GM23338 (cell line): ENCODE measurements around the gene HES4. TPM values are rescaled to one million over a fixed set of nuclear protein-coding genes. Genes with fewer than 3 reads are reported as not detected.

ENCODE experiments used
- ATAC-seq: fragments of 200-7000 bp; cut with Tn5 transposase; 3 replicates; pipeline ENCODE4 v1.9.1; 2020
- DNase-seq: peaks from one replicate; pipeline ENCODE4 v3.0.0-alpha.2; 2015; ENCODE audit warnings: low spot score
- H2AFZ ChIP-seq: fragments of 200-600 bp; sonication (generic); 2 replicates; pipeline ENCODE4 v1.8.0; 2016; ENCODE audit warnings: antibody characterized with exemption, mild to moderate bottlenecking, moderate library complexity
- H3F3A ChIP-seq: fragments of 200-600 bp; sonication (generic); replicated peaks from 2 replicates; pipeline ENCODE4 v1.8.0; 2017; ENCODE audit warnings: antibody characterized with exemption, mixed run types, low read depth
- H3K27ac ChIP-seq: fragments of 200-600 bp; sonication (generic); 2 replicates; pipeline ENCODE4 v1.6.1; 2016; ENCODE audit warnings: low read depth
- H3K27me3 ChIP-seq: fragments of 200-600 bp; sonication (generic); 2 replicates; pipeline ENCODE4 v1.8.0; 2016; ENCODE audit warnings: mild to moderate bottlenecking, mixed run types, moderate library complexity; ENCODE audit not compliant: insufficient read depth
- H3K36me3 ChIP-seq: fragments of 200-600 bp; sonication (generic); 2 replicates; pipeline ENCODE4 v1.8.0; 2016; ENCODE audit warnings: mild to moderate bottlenecking; ENCODE audit not compliant: insufficient read depth
- H3K4me1 ChIP-seq: fragments of 200-600 bp; sonication (generic); 2 replicates; pipeline ENCODE4 v1.8.0; 2016; ENCODE audit warnings: mild to moderate bottlenecking, moderate library complexity; ENCODE audit not compliant: insufficient read depth
- H3K4me2 ChIP-seq: fragments of 200-600 bp; sonication (generic); 2 replicates; pipeline ENCODE4 v1.7.1; 2017; ENCODE audit warnings: mixed run types
- H3K4me3 ChIP-seq: fragments of 200-600 bp; sonication (generic); 2 replicates; pipeline ENCODE4 v1.6.1; 2016; ENCODE audit warnings: mixed run types
- H3K79me2 ChIP-seq: fragments of 200-600 bp; sonication (generic); replicated peaks from 2 replicates; pipeline ENCODE4 v1.8.0; 2017; ENCODE audit warnings: mild to moderate bottlenecking; ENCODE audit not compliant: insufficient read depth
- H3K9me2 ChIP-seq: fragments of 200-600 bp; sonication (generic); 2 replicates; pipeline ENCODE4 v1.8.0; 2017; ENCODE audit not compliant: insufficient read depth
- H4K20me1 ChIP-seq: fragments of 200-600 bp; sonication (generic); replicated peaks from 2 replicates; pipeline ENCODE4 v1.8.0; 2017; ENCODE audit warnings: mild to moderate bottlenecking; ENCODE audit not compliant: insufficient read depth
- H3K27ac Mint-ChIP-seq: 2 replicates; pipeline ENCODE4 v1.8.0; 2020; ENCODE audit warnings: inconsistent platforms, mild to moderate bottlenecking, moderate library complexity, mixed read lengths
- H3K27me3 Mint-ChIP-seq: 3 replicates; pipeline ENCODE4 v1.8.0; 2022; ENCODE audit warnings: low read depth, mild to moderate bottlenecking, moderate library complexity, mixed read lengths, inconsistent platforms; ENCODE audit not compliant: insufficient read depth, poor library complexity
- H3K36me3 Mint-ChIP-seq: 3 replicates; pipeline ENCODE4 v1.8.0; 2021; ENCODE audit warnings: low read depth, mild to moderate bottlenecking, inconsistent platforms, moderate library complexity, mixed read lengths
- H3K4me1 Mint-ChIP-seq: 3 replicates; pipeline ENCODE4 v1.8.0; 2020; ENCODE audit warnings: mild to moderate bottlenecking, inconsistent platforms, mixed read lengths
- H3K4me3 Mint-ChIP-seq: 3 replicates; pipeline ENCODE4 v1.8.0; 2021; ENCODE audit warnings: moderate library complexity, mild to moderate bottlenecking, inconsistent platforms, mixed read lengths
- H3K9me3 Mint-ChIP-seq: 3 replicates; pipeline ENCODE4 v1.8.0; 2020; ENCODE audit warnings: moderate library complexity, mild to moderate bottlenecking, inconsistent platforms, mixed read lengths
- CTCF ChIP-seq, 2 experiments: fragments of 200-600 bp in 1 of 2; sonication (generic) in 1 of 2; conservative IDR thresholded peaks; 2 replicates each; pipeline versions ENCODE4 v1.5.1 to v1.6.1; 2016 to 2017; ENCODE audit warnings: antibody characterized with exemption in 2 of 2, low read depth in 2 of 2, mild to moderate bottlenecking in 2 of 2, moderate library complexity in 1 of 2
- ETS1 ChIP-seq: IDR thresholded peaks from 2 replicates; pipeline ENCODE4 v1.6.1; 2016; ENCODE audit warnings: antibody characterized with exemption
- EZH2 ChIP-seq: fragments of 200-600 bp; sonication (generic); IDR thresholded peaks from one replicate; pipeline ENCODE4 v1.8.0; 2017; ENCODE audit warnings: antibody characterized with exemption, mild to moderate bottlenecking, low read depth; ENCODE audit not compliant: unreplicated experiment
- EZH2phosphoT487 ChIP-seq: fragments of 200-600 bp; sonication (generic); IDR thresholded peaks from one replicate; pipeline ENCODE4 v1.8.1; 2018; ENCODE audit warnings: antibody characterized with exemption; ENCODE audit not compliant: unreplicated experiment
- REST ChIP-seq: IDR thresholded peaks from one replicate; pipeline ENCODE4 v1.6.1; 2018; ENCODE audit warnings: antibody characterized with exemption; ENCODE audit not compliant: unreplicated experiment
- ZNF114 ChIP-seq: fragments of 250-450 bp; sonication (Bioruptor Pico); IDR thresholded peaks from 2 replicates; pipeline ENCODE4 v1.5.0; 2020; ENCODE audit warnings: mild to moderate bottlenecking, moderate library complexity
- ZNF331 ChIP-seq: fragments of 250-450 bp; sonication (Bioruptor Pico); IDR thresholded peaks from 2 replicates; pipeline ENCODE4 v1.5.0; 2020; ENCODE audit warnings: low read depth, mild to moderate bottlenecking, moderate library complexity
- polyA plus RNA-seq: library from polyadenylated mRNA; unstranded; fragments of >200 nt; fragmentation: Nextera tagmentation; extraction: Ambion mirVana; gene quantifications from 2 replicates; pipeline ENCODE4 v1.2.1, GENCODE V29; 2016
- total RNA-seq: library from RNA; depleted of rRNA; stranded (reverse); fragments of >200 nt; shearing (Covaris generic); gene quantifications from 2 replicates; pipeline ENCODE4 v1.2.3, GENCODE V29; 2014

The HES4 gene
- total and polyA plus RNA-seq, 2 experiments from 2014 or later, result 2.3 to 6.7 TPM

GRCh38 chr1:979744-980072, 20.2 kb downstream of the HES4 start:
- no peak overlapping the region for H2AFZ ChIP-seq
- peaks cover 10% of the 10 kb centered on the region for H3K27me3 ChIP-seq
- no peak overlapping the region for H3K27ac ChIP-seq
- H3K9me2 ChIP-seq, result no peaks in the 10 kb centered on the region
- TF ChIP-seq ZNF114 (CRISPR knock-in tag), result no peak
- H3K4me3 Mint-ChIP-seq, result no peak overlapping the region
- H3K9me3 Mint-ChIP-seq, result peaks cover 5% of the 10 kb centered on the region
- H3K27ac Mint-ChIP-seq, result no peak overlapping the region
- H3K36me3 ChIP-seq, result no peaks in the 10 kb centered on the region
- H3K27me3 Mint-ChIP-seq, result peaks cover 31% of the 10 kb centered on the region
- H3K4me2 ChIP-seq, result no peak overlapping the region
- no peaks in the 10 kb centered on the region for H3F3A ChIP-seq
- DNase-seq (no peak), ATAC-seq (no peak)
- H3K36me3 Mint-ChIP-seq, result peaks cover 5% of the 10 kb centered on the region
- no peaks in the 10 kb centered on the region; the same call in 1 of the 2 replicates for H3K4me1 ChIP-seq
- no peaks in the 10 kb centered on the region for H4K20me1 ChIP-seq
- H3K4me1 Mint-ChIP-seq, result peaks cover 4% of the 10 kb centered on the region
- H3K79me2 ChIP-seq, result no peaks in the 10 kb centered on the region
- H3K4me3 ChIP-seq, result no peak overlapping the region

GRCh38 chr1:978835-979743, 20.8 kb downstream of the HES4 start:
- no peak overlapping the region for H3K4me3 Mint-ChIP-seq
- Histone ChIP-seq H3K4me1 (no peaks in the 10 kb centered on the region; the same call in 1 of the 2 replicates), H3K27me3 (peaks cover 8% of the 10 kb centered on the region), H3K4me2 (no peak overlapping the region), H3K36me3 (no peaks in the 10 kb centered on the region), H2AFZ (no peak overlapping the region), H3K4me3 (no peak overlapping the region), H4K20me1 (no peaks in the 10 kb centered on the region), H3K9me2 (no peaks in the 10 kb centered on the region), H3F3A (no peaks in the 10 kb centered on the region), H3K79me2 (no peaks in the 10 kb centered on the region), H3K27ac (no peak overlapping the region)
- H3K4me1 Mint-ChIP-seq, result peaks cover 4% of the 10 kb centered on the region
- TF ChIP-seq CTCF (conservative IDR thresholded peaks at IDR 0.05; ENCODE audit: low read depth in 2 of 2), result 0 out of 4 replicates have a peak, but pooled peaks of 1 of the 2 experiments have one; percentile 6
- TF ChIP-seq EZH2, result no peak
- ATAC-seq, result no peak
- H3K9me3 Mint-ChIP-seq, result peaks cover 5% of the 10 kb centered on the region
- H3K36me3 Mint-ChIP-seq, result peaks cover 5% of the 10 kb centered on the region
- H3K27ac Mint-ChIP-seq, result no peak overlapping the region
- no peak for DNase-seq
- peaks cover 29% of the 10 kb centered on the region for H3K27me3 Mint-ChIP-seq

- no peaks in the 10 kb centered on the region for H3F3A ChIP-seq
- peaks cover 24% of the 10 kb centered on the region for H3K27me3 Mint-ChIP-seq
- H3K9me3 Mint-ChIP-seq, result peaks cover 5% of the 10 kb centered on the region
- H3K9me2 ChIP-seq, result no peaks in the 10 kb centered on the region
- peaks cover 1% of the 10 kb centered on the region for H3K27me3 ChIP-seq
- H3K27ac ChIP-seq, result no peak overlapping the region
- no peak overlapping the region for H3K4me3 Mint-ChIP-seq
- ATAC-seq (no peak), DNase-seq (no peak)
- H3K4me1 Mint-ChIP-seq, result peaks cover 4% of the 10 kb centered on the region
- H3K4me2 ChIP-seq, result no peak overlapping the region
- H3K27ac Mint-ChIP-seq, result no peak overlapping the region
- no peaks in the 10 kb centered on the region; the same call in 1 of the 2 replicates for H3K4me1 ChIP-seq
- no peaks in the 10 kb centered on the region for H4K20me1 ChIP-seq
- peaks cover 5% of the 10 kb centered on the region for H3K36me3 Mint-ChIP-seq
- no peaks in the 10 kb centered on the region for H3K36me3 ChIP-seq
- H3K79me2 ChIP-seq, result no peaks in the 10 kb centered on the region
- no peak overlapping the region for H2AFZ ChIP-seq
- no peak overlapping the region for H3K4me3 ChIP-seq
- no peak for TF ChIP-seq REST
- TF ChIP-seq ETS1, result no peak
- no peak for TF ChIP-seq EZH2phosphoT487
- no peak for TF ChIP-seq ZNF114 (CRISPR knock-in tag)
- TF ChIP-seq ZNF331 (CRISPR knock-in tag), result no peak
Observed at GRCh38 chr1:978069-978834, 21.6 kb downstream of the HES4 start.
